ENCODE data around the gene C5orf34. TPM values are rescaled to one million over a fixed set of nuclear protein-coding genes. Genes with fewer than 3 reads are reported as not detected.
A peak's percentile ranks its signal among the peaks of the same experiment; 100 is the strongest.
"Not testable (repeated sequence)": the region's sequence is repeated elsewhere in the genome, so short reads cannot be mapped to it uniquely, and the experiment has no call there.

C5orf34 gene
- total and polyA plus RNA-seq, 4 donors, result 1.1 to 5.9 (median 1.6) TPM

DNA sequence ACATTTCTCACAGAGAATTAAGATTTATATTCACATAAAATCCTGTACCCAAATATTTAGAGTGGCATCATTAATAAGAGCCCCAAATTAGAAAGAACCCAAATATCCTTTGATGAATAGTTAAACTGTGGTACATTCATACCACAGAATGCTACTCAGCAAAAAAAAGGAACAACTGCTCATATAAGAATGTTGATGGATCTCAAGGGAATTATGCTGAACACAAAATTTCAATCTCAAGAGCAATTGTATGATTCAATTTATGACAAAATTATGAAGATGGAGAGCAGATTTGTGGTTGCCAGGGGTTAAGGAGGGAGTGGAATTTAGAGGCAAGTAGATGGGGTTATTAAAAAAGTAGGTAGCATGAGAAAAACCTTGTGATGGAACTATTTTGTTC lies 46.4 kb upstream of the C5orf34 start:
- no peak for ATAC-seq (ENCODE audit: insufficient read depth, low FRiP score)
- no peak overlapping the region for H3K4me3 ChIP-seq
- no peak overlapping the region for H3K9ac ChIP-seq (ENCODE audit: insufficient read depth in 1 of 2, low read length in 2 of 2)
- no peak for DNase-seq
- no peaks in the 10 kb centered on the region for H3K36me3 ChIP-seq (ENCODE audit: control insufficient read depth in 4 of 4, insufficient read depth in 4 of 4, low read length in 4 of 4)
- H3K9me3 ChIP-seq (ENCODE audit: control insufficient read depth in 4 of 4, insufficient read depth in 3 of 4, low read length in 3 of 4), result no peaks in the 10 kb centered on the region
- TF ChIP-seq, protein P1, sequence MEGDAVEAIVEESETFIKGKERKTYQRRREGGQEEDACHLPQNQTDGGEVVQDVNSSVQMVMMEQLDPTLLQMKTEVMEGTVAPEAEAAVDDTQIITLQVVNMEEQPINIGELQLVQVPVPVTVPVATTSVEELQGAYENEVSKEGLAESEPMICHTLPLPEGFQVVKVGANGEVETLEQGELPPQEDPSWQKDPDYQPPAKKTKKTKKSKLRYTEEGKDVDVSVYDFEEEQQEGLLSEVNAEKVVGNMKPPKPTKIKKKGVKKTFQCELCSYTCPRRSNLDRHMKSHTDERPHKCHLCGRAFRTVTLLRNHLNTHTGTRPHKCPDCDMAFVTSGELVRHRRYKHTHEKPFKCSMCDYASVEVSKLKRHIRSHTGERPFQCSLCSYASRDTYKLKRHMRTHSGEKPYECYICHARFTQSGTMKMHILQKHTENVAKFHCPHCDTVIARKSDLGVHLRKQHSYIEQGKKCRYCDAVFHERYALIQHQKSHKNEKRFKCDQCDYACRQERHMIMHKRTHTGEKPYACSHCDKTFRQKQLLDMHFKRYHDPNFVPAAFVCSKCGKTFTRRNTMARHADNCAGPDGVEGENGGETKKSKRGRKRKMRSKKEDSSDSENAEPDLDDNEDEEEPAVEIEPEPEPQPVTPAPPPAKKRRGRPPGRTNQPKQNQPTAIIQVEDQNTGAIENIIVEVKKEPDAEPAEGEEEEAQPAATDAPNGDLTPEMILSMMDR (IDR thresholded peaks at IDR 0.05; ENCODE audit: control extremely low read depth, extremely low read depth), result no peak
- H3K27ac ChIP-seq (ENCODE audit: low read depth in 1 of 2, low read length in 1 of 2), result no peak overlapping the region
- no peaks in the 10 kb centered on the region for H3K27me3 ChIP-seq (ENCODE audit: control insufficient read depth in 3 of 3, insufficient read depth in 3 of 3, low read length in 2 of 3)
- H3K4me1 ChIP-seq (ENCODE audit: control insufficient read depth in 5 of 5, insufficient read depth in 5 of 5, low read length in 5 of 5), result peaks cover 0 to 11% (median 3%) of the 10 kb centered on the region in 5 donors

GRCh38 chr5:43560128-43560527 lies 45.2 kb upstream of the C5orf34 start:
- WGBS, 2 donors, result 44 to 63% methylated on average over 2 of the region's 2 CpGs
- Histone ChIP-seq H3K27me3 (ENCODE audit: control insufficient read depth in 3 of 3, insufficient read depth in 3 of 3, low read length in 2 of 3) (no peaks in the 10 kb centered on the region), H3K9ac (ENCODE audit: insufficient read depth in 1 of 2, low read length in 2 of 2) (no peak overlapping the region), H3K4me3 (no peak overlapping the region), H3K4me1 (ENCODE audit: control insufficient read depth in 5 of 5, insufficient read depth in 5 of 5, low read length in 5 of 5) (peaks cover 0 to 20% (median 3%) of the 10 kb centered on the region in 5 donors), H3K27ac (ENCODE audit: low read depth in 1 of 2, low read length in 1 of 2) (no peak overlapping the region), H3K36me3 (ENCODE audit: control insufficient read depth in 4 of 4, insufficient read depth in 4 of 4, low read length in 4 of 4) (peaks cover 0 to under 1% (median 0%) of the 10 kb centered on the region in 4 donors), H3K9me3 (ENCODE audit: control insufficient read depth in 4 of 4, insufficient read depth in 3 of 4, low read length in 3 of 4) (no peaks in the 10 kb centered on the region)
- no peak for ATAC-seq (ENCODE audit: insufficient read depth, low FRiP score)
- TF ChIP-seq, protein P1 (IDR thresholded peaks at IDR 0.05; ENCODE audit: control extremely low read depth, extremely low read depth), result no peak
- no peak for DNase-seq

GRCh38 chr5:43556857-43557542 lies 42.1 kb upstream of the C5orf34 start, which contains the start of gene PAIP1:
Gene PAIP1, minus strand, starts transcription at chr5:43557077. Its CDS starts 231 bp downstream, at chr5:43556846.
- Histone ChIP-seq H3K36me3 (ENCODE audit: control insufficient read depth in 4 of 4, insufficient read depth in 4 of 4, low read length in 4 of 4) (peaks cover 0 to 21% (median 11%) of the 10 kb centered on the region in 4 donors), H3K27ac (ENCODE audit: low read depth in 1 of 2, low read length in 1 of 2) (peak within 1 kb of the TSS; percentile 93 to 100), H3K9me3 (ENCODE audit: control insufficient read depth in 4 of 4, insufficient read depth in 3 of 4, low read length in 3 of 4) (no peaks in the 10 kb centered on the region), H3K9ac (ENCODE audit: insufficient read depth in 1 of 2, low read length in 2 of 2) (peak within 1 kb of the TSS; percentile 86 to 95), H3K4me3 (peak within 1 kb of the TSS; percentile 95), H3K4me1 (ENCODE audit: control insufficient read depth in 5 of 5, insufficient read depth in 5 of 5, low read length in 5 of 5) (peaks cover 0 to 33% (median 4%) of the 10 kb centered on the region in 5 donors), H3K27me3 (ENCODE audit: control insufficient read depth in 3 of 3, insufficient read depth in 3 of 3, low read length in 2 of 3) (no peaks in the 10 kb centered on the region)
- WGBS, 2 donors, result 1% methylated on average over 48 to 79 of the region's 79 CpGs
- DNase-seq (peak; percentile 89 to 90 (median 89)), ATAC-seq (ENCODE audit: insufficient read depth, low FRiP score) (peak; percentile 94)
- TF ChIP-seq, protein P1 (IDR thresholded peaks at IDR 0.05; ENCODE audit: control extremely low read depth, extremely low read depth), result no peak

DNA sequence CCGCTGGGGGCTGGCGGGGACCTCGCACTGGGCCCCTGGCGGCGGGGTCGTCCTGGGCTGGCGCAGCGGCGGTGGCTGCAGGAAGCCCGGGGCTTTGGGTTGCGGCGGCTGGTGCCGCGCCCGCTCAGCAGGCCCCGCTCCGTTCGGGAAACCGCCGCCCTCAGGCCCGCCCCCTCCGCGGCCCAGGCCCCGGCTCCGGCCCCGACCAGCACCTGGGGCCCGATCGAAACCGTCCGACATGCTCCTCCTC lies 41.6 kb upstream of the C5orf34 start:
- 0 to 1% methylated on average over 12 to 30 of the region's 30 CpGs for WGBS, 2 donors
- H3K27me3 ChIP-seq (ENCODE audit: control insufficient read depth in 3 of 3, insufficient read depth in 3 of 3, low read length in 2 of 3); H3K9me3 ChIP-seq (ENCODE audit: control insufficient read depth in 4 of 4, insufficient read depth in 3 of 4, low read length in 3 of 4); DNase-seq: not testable (repeated sequence)
- H3K27ac ChIP-seq (ENCODE audit: low read depth in 1 of 2, low read length in 1 of 2), result peak overlapping the region; percentile 93 to 100
- peaks cover 0 to 33% (median 4%) of the 10 kb centered on the region in 5 donors for H3K4me1 ChIP-seq (ENCODE audit: control insufficient read depth in 5 of 5, insufficient read depth in 5 of 5, low read length in 5 of 5)
- peaks cover 0 to 21% (median 11%) of the 10 kb centered on the region in 4 donors for H3K36me3 ChIP-seq (ENCODE audit: control insufficient read depth in 4 of 4, insufficient read depth in 4 of 4, low read length in 4 of 4)
- H3K4me3 ChIP-seq, result peak overlapping the region; percentile 95
- ATAC-seq (ENCODE audit: insufficient read depth, low FRiP score), result peak; percentile 91
- peak overlapping the region in 1 of 2 donors; percentile 95 for H3K9ac ChIP-seq (ENCODE audit: insufficient read depth in 1 of 2, low read length in 2 of 2)

All from lung (tissue), 12 donors.